Body of pancreas (tissue), 4 donors: ENCODE measurements around the gene HS3ST5. TPM values are rescaled to one million over a fixed set of nuclear protein-coding genes. Genes with fewer than 3 reads are reported as not detected.
A peak's percentile ranks its signal among the peaks of the same experiment; 100 is the strongest.
"Not testable (repeated sequence)": the region's sequence is repeated elsewhere in the genome, so short reads cannot be mapped to it uniquely, and the experiment has no call there.

Experiments used
- ATAC-seq: fragments of 150-250 bp; one replicate; pipeline ENCODE4 v1.9.1; 2016
- DNase-seq, 4 donors: peaks; one replicate each; pipeline ENCODE4 v3.0.0-alpha.2; 2019
- H3K27ac ChIP-seq, 4 donors: fragments of 200-600 bp; sonication (generic); 1 replicate in 3 of 4; 2 replicates in 1 of 4; pipeline versions ENCODE4 v1.5.1 to v1.6.1; 2016 to 2019; ENCODE audit warnings: mild to moderate bottlenecking in 1 of 4, mixed read lengths in 1 of 4, moderate library complexity in 1 of 4
- H3K27me3 ChIP-seq, 2 donors: fragments of 200-600 bp; sonication (generic); one replicate each; pipeline ENCODE4 v1.6.0; 2016; ENCODE audit warnings: mild to moderate bottlenecking in 1 of 2
- H3K36me3 ChIP-seq, 2 donors: fragments of 200-600 bp; sonication (generic); replicated peaks in 1 of 2; 2 replicates each; pipeline ENCODE4 v1.5.1; 2016; ENCODE audit warnings: low read depth in 2 of 2; ENCODE audit not compliant: insufficient read depth in 1 of 2
- H3K4me1 ChIP-seq: fragments of 200-600 bp; sonication (generic); one replicate; pipeline ENCODE4 v1.6.0; 2016
- H3K4me3 ChIP-seq, 2 donors: fragments of 200-600 bp; sonication (generic); 1 replicate in 1 of 2; 2 replicates in 1 of 2; pipeline ENCODE4 v1.5.1; 2016 to 2019
- H3K9me3 ChIP-seq, 3 donors: fragments of 200-600 bp; sonication (generic); 1 replicate in 2 of 3; 2 replicates in 1 of 3; pipeline ENCODE4 v1.5.1; 2016
- POLR2A ChIP-seq, 3 donors: fragments of 450-650 bp; IDR thresholded peaks; one replicate each; pipeline ENCODE4 v1.6.1; 2016; ENCODE audit warnings: antibody characterized with exemption in 3 of 3, mild to moderate bottlenecking in 2 of 3
- WGBS, 2 donors: methylation state at CpG; one replicate each; pipeline ENCODE4 v1.1.5; 2017; 5-methylcytosine and 5-hydroxymethylcytosine counted together
- intact Hi-C: fragments of 100-400 bp; cut with DNase I; formaldehyde crosslinking; loops from one replicate; pipeline ENCODE4 v1.15.1; 2023
- total RNA-seq, 2 donors: library from RNA; depleted of rRNA; stranded (reverse); fragments of >200 nt; gene quantifications; one replicate each; pipeline ENCODE4 v1.1.0, GENCODE V29; 2016
- TF ChIP-seq, protein P1 (sequence below), 7 experiments: fragments of 450-650 bp in 4 of 7; fragments of 200-600 bp in 3 of 7; sonication (generic) in 3 of 7; IDR thresholded peaks; one replicate each; pipeline ENCODE4 v1.5.1; 2016 to 2019; ENCODE audit warnings: antibody characterized with exemption in 7 of 7

Gene HS3ST5
- total RNA-seq, 2 donors from 2014 or later, result 0.26 TPM; not detected in 1

DNA sequence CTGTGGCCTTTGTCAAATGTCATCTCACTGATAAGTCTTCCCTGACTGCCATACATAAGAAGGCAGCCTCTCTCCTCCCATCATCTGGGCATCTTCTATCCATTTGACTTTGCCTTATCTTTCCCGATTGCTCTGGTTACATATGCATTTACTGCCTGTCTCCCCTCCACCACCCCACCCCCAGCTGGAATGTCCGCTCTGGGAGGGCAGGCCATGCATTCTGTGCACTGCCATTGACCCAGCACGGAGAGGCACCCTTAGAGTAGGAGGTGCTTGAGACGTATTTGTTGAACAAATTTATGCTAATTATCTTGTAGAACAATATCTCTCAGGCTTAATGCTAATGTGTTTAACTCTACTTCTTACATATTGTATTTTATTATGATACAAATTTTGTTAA is 188.0 kb downstream of the HS3ST5 start:
- no peak overlapping the region for H3K27ac ChIP-seq
- H3K27me3 ChIP-seq, result no peaks in the 10 kb centered on the region
- DNase-seq (no peak), ATAC-seq (no peak)
- WGBS, 2 donors, result 85% methylated on average over 4 of the region's 4 CpGs
- H3K4me1 ChIP-seq, result peaks cover 15% of the 10 kb centered on the region
- intact Hi-C loops, result no loop called here
- H3K4me3 ChIP-seq, result no peak overlapping the region
- TF ChIP-seq, protein P1, sequence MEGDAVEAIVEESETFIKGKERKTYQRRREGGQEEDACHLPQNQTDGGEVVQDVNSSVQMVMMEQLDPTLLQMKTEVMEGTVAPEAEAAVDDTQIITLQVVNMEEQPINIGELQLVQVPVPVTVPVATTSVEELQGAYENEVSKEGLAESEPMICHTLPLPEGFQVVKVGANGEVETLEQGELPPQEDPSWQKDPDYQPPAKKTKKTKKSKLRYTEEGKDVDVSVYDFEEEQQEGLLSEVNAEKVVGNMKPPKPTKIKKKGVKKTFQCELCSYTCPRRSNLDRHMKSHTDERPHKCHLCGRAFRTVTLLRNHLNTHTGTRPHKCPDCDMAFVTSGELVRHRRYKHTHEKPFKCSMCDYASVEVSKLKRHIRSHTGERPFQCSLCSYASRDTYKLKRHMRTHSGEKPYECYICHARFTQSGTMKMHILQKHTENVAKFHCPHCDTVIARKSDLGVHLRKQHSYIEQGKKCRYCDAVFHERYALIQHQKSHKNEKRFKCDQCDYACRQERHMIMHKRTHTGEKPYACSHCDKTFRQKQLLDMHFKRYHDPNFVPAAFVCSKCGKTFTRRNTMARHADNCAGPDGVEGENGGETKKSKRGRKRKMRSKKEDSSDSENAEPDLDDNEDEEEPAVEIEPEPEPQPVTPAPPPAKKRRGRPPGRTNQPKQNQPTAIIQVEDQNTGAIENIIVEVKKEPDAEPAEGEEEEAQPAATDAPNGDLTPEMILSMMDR (IDR thresholded peaks at IDR 0.05), result no peak
- no peak for TF ChIP-seq POLR2A (IDR thresholded peaks at IDR 0.05)
- no peaks in the 10 kb centered on the region for H3K36me3 ChIP-seq
- H3K9me3 ChIP-seq, result no peaks in the 10 kb centered on the region

DNA sequence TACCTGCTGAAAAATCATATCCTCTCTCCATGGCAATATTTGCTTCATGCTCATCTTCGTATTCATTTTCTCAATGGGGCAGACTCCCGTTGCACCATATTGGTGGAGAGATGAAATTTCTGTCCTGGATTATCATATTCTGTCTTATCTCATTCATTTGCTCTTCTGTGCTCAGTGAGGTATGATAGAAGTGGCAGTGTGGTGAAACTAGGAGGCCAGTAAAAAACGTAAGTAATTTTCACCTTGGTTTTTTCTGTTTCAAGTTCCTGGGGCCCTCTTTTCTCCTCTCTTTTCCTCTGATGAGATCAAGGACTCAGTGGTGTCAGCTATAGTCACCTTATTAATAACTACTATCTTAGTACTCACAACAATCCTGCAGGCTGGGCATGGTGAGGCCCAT is 189.4 kb downstream of the HS3ST5 start:
- intact Hi-C loops, result no loop called here
- no peak for ATAC-seq
- Histone ChIP-seq H3K27ac (no peak overlapping the region), H3K36me3 (no peaks in the 10 kb centered on the region), H3K4me1 (peaks cover 1% of the 10 kb centered on the region), H3K9me3 (no peaks in the 10 kb centered on the region), H3K27me3 (no peaks in the 10 kb centered on the region), H3K4me3 (no peak overlapping the region)
- WGBS, 2 donors, result 81 to 84% methylated on average over 3 of the region's 3 CpGs
- no peak for TF ChIP-seq POLR2A (IDR thresholded peaks at IDR 0.05)
- TF ChIP-seq, protein P1 (IDR thresholded peaks at IDR 0.05), result no peak
- no peak for DNase-seq

DNA sequence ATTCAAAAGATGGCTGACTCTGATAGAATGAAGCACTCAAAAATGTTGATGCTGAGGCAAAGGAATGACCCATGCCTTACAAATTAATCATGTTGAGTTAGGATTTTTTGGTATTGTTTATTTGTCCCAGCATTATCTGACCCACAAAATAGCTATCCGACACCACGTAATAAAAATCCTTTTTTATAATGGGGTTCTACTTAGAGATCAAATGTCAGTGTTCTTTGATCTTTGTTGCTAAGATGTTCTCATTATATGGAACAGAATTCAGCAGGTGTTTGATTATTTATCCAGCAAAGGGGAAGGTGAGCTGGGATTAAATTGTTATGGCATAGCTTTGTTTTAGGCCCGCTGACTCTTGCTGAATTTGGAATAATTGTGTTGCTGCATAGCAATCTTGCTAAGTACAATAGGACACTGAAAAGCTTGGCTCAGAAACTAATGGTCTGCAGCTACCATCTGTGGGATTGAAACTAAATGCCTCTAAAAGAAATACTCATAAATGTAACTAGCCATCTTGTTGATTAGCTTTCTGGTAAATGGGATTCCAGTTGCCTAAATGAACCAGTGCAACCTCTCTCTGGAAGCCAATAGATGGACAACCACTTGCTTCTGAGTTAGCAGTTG is 191.6 kb downstream of the HS3ST5 start:
- Histone ChIP-seq H3K9me3 (no peaks in the 10 kb centered on the region), H3K4me3 (no peak overlapping the region), H3K27me3 (no peaks in the 10 kb centered on the region), H3K36me3 (no peaks in the 10 kb centered on the region), H3K27ac (no peak overlapping the region), H3K4me1 (no peaks in the 10 kb centered on the region)
- DNase-seq (no peak), ATAC-seq (no peak)
- WGBS, 2 donors, result 93 to 94% methylated on average over 3 of the region's 3 CpGs
- no peak for TF ChIP-seq POLR2A (IDR thresholded peaks at IDR 0.05)
- TF ChIP-seq, protein P1 (IDR thresholded peaks at IDR 0.05), result no peak
- intact Hi-C loops, result no loop called here

GRCh38 chr6:114149182-114149581 is 193.6 kb downstream of the HS3ST5 start:
- H3K27me3 ChIP-seq, H3K36me3 ChIP-seq, H3K27ac ChIP-seq, intact Hi-C loops, DNase-seq, ATAC-seq, H3K9me3 ChIP-seq, H3K4me3 ChIP-seq, H3K4me1 ChIP-seq: not testable (repeated sequence)

- Histone ChIP-seq H3K9me3 (no peaks in the 10 kb centered on the region), H3K27me3 (no peaks in the 10 kb centered on the region), H3K36me3 (no peaks in the 10 kb centered on the region), H3K4me3 (no peak overlapping the region), H3K27ac (peak overlapping the region in 3 of 4 donors; percentile 34 to 73 (median 51)), H3K4me1 (no peaks in the 10 kb centered on the region)
- WGBS, 2 donors, result 24 to 32% methylated on average over 9 of the region's 9 CpGs
- TF ChIP-seq POLR2A (IDR thresholded peaks at IDR 0.05), result no peak
- TF ChIP-seq, protein P1 (IDR thresholded peaks at IDR 0.05), result no peak
- ATAC-seq (peak; percentile 91), DNase-seq (peak in 3 of 4 donors; percentile 15 to 34 (median 26))
- intact Hi-C loops, result no loop called here
Measured at GRCh38 chr6:114144887-114145851, 197.7 kb downstream of the HS3ST5 start.
